Measurements from ENCODE around the gene FAT3. TPM values are rescaled to one million over a fixed set of nuclear protein-coding genes. Genes with fewer than 3 reads are reported as not detected.

The FAT3 gene
- total and polyA plus RNA-seq, 2 of the 4 experiments (the other 2 are of a cell fraction): 0.53 to 2.9 TPM

DNA sequence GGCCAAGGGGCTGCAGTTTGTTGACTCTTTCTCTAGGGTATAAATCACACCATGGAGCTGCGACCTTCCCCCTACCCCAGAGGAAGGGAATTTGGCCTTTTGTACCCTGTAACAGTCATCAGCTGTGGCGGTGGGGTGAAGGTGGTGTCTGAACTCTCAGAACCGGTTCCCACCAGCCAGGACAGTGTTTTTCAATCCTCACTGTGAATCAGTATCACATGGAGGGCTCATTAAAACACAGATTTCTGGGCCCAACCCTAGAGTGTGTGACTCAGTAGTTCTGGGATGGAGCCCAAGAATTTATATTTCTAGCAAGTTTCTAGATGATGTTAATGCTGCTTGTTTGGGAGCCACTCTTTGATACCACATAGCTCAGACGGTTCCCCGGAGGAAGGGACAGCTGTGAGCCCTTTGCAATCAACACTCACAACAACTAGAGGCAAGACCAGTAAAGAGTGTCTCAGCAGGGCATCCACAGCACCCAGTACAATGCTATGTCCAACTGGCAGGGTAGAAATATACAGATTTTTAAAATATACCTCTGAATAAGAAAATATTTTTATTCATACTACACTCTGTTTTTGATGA, 43.9 kb upstream of the FAT3 start:
- Histone ChIP-seq H3K23ac (ENCODE audit: low read depth, low read length) (no peak overlapping the region), H2BK20ac (ENCODE audit: low read depth, low read length) (no peak overlapping the region), H3K56ac (ENCODE audit: extremely low read depth, insufficient read depth, low read length) (no peak overlapping the region), H2AK9ac (replicated peaks; ENCODE audit: low read depth, low read length, poor library complexity) (no peak overlapping the region), H2AK5ac (ENCODE audit: low read depth, low read length) (no peak overlapping the region), H4K91ac (ENCODE audit: insufficient read depth, low read depth, low read length) (no peak overlapping the region), H4K20me1 (ENCODE audit: insufficient read depth, low read length) (no peaks in the 10 kb centered on the region), H3K18ac (ENCODE audit: low read depth, low read length) (no peak overlapping the region), H3K27me3 (ENCODE audit: control insufficient read depth, insufficient read depth, low read length) (no peaks in the 10 kb centered on the region), H3K4me1 (ENCODE audit: control insufficient read depth, insufficient read depth, low read length) (no peaks in the 10 kb centered on the region), H3K9me1 (ENCODE audit: insufficient read depth, low read length) (no peaks in the 10 kb centered on the region), H3K9me3 (ENCODE audit: control insufficient read depth, insufficient read depth, low read length) (no peaks in the 10 kb centered on the region), H3K27ac (ENCODE audit: insufficient read depth, low read length) (no peak overlapping the region), H3K36me3 (ENCODE audit: control insufficient read depth, insufficient read depth, low read length) (no peaks in the 10 kb centered on the region), H2AFZ (replicated peaks; ENCODE audit: low read length, poor library complexity) (no peak overlapping the region), H3K14ac (replicated peaks; ENCODE audit: low read depth, low read length) (no peak overlapping the region), H2BK5ac (ENCODE audit: low read depth, low read length, poor library complexity, severe bottlenecking) (no peak overlapping the region), H3K4ac (ENCODE audit: low read depth, low read length) (no peak overlapping the region), H2BK120ac (ENCODE audit: low read depth, low read length) (no peak overlapping the region), H2BK15ac (ENCODE audit: low read depth, low read length) (no peak overlapping the region), H4K8ac (ENCODE audit: low read depth in 2 of 2, low read length in 2 of 2) (no peak overlapping the region), H3K4me3 (ENCODE audit: insufficient read depth, low read depth, low read length) (no peak overlapping the region), H3K9ac (ENCODE audit: low read depth, low read length) (no peak overlapping the region), H3K79me1 (ENCODE audit: low read depth in 1 of 2, low read length in 2 of 2) (no peaks in the 10 kb centered on the region), H4K5ac (ENCODE audit: low read depth, low read length) (no peak overlapping the region), H3K4me2 (ENCODE audit: low read depth, low read length) (no peak overlapping the region)
- ChIA-PET CTCF (no interaction called here), POLR2A (ENCODE audit: unreplicated experiment) (no interaction called here)
- intact Hi-C loops (cut with micrococcal nuclease): no loop called here
- no peak for TF ChIP-seq POLR2A (IDR thresholded peaks at IDR 0.05; ENCODE audit: low read depth, low read length)
- TF ChIP-seq FOS (IDR thresholded peaks at IDR 0.05; ENCODE audit: low read depth, low read length): no peak
- TF ChIP-seq, protein P1, sequence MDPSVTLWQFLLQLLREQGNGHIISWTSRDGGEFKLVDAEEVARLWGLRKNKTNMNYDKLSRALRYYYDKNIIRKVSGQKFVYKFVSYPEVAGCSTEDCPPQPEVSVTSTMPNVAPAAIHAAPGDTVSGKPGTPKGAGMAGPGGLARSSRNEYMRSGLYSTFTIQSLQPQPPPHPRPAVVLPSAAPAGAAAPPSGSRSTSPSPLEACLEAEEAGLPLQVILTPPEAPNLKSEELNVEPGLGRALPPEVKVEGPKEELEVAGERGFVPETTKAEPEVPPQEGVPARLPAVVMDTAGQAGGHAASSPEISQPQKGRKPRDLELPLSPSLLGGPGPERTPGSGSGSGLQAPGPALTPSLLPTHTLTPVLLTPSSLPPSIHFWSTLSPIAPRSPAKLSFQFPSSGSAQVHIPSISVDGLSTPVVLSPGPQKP (IDR thresholded peaks at IDR 0.05; ENCODE audit: borderline replicate concordance, low read depth, low read length): no peak
- TF ChIP-seq SMC3 (IDR thresholded peaks at IDR 0.05; ENCODE audit: low read depth, low read length): no peak
- no peak for TF ChIP-seq MXI1 (IDR thresholded peaks at IDR 0.05; ENCODE audit: borderline replicate concordance, low read depth, low read length)
- TF ChIP-seq, protein P2, sequence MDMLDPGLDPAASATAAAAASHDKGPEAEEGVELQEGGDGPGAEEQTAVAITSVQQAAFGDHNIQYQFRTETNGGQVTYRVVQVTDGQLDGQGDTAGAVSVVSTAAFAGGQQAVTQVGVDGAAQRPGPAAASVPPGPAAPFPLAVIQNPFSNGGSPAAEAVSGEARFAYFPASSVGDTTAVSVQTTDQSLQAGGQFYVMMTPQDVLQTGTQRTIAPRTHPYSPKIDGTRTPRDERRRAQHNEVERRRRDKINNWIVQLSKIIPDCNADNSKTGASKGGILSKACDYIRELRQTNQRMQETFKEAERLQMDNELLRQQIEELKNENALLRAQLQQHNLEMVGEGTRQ (IDR thresholded peaks at IDR 0.05; ENCODE audit: low read depth, low read length): no peak
- no peak for TF ChIP-seq NFE2L2 (IDR thresholded peaks at IDR 0.05; ENCODE audit: low read depth, low read length)
- TF ChIP-seq MAZ (IDR thresholded peaks at IDR 0.05; ENCODE audit: borderline replicate concordance, low read depth, low read length): no peak
- TF ChIP-seq CHD1 (IDR thresholded peaks at IDR 0.05; ENCODE audit: low read depth, low read length): no peak
- no peak for TF ChIP-seq MAFK (IDR thresholded peaks at IDR 0.05; ENCODE audit: low read depth, low read length)
- no peak for TF ChIP-seq RFX5 (IDR thresholded peaks at IDR 0.05; ENCODE audit: low read depth, low read length)
- dilution Hi-C loops (cut with HindIII; ENCODE audit: low sequenced_read_pairs, unreplicated experiment): no loop called here
- DNase-seq: peak; percentile 47
- in situ Hi-C loops (cut with MboI; ENCODE audit: low sequenced_read_pairs): no loop called here
- ATAC-seq (ENCODE audit: low read depth): peak; percentile 77
- BruUV-seq (replicated peaks): no TSS peak
- WGBS, 2 experiments (ENCODE audit: extremely low coverage in 2 of 2, insufficient read length in 1 of 2): no CpG with 5 or more reads among the region's 5 CpGs

Data from IMR-90 (cell line).